NT2/D1 (cell line): Measurements from ENCODE around the gene MRPS2.
"Not testable (repeated sequence)": the region's sequence is repeated elsewhere in the genome, so short reads cannot be mapped to it uniquely, and the experiment has no call there.

Experiments
- DNase-seq: peaks from one replicate; pipeline ENCODE4 v3.0.0-alpha.2; 2011; ENCODE audit warnings: low read depth, low spot score
- H3K27me3 ChIP-seq: 2 replicates; pipeline ENCODE4 v1.6.0; 2011; ENCODE audit warnings: mild to moderate bottlenecking; ENCODE audit not compliant: insufficient read length, insufficient read depth
- H3K36me3 ChIP-seq: 2 replicates; pipeline ENCODE4 v1.6.1; 2011; ENCODE audit warnings: mild to moderate bottlenecking, low read length, mixed read lengths; ENCODE audit not compliant: insufficient read depth, insufficient read length
- H3K4me1 ChIP-seq: 2 replicates; pipeline ENCODE4 v1.5.1; 2011; ENCODE audit not compliant: insufficient read depth, insufficient read length
- H3K4me3 ChIP-seq: 2 replicates; pipeline ENCODE4 v1.5.1; 2011; ENCODE audit warnings: low read depth; ENCODE audit not compliant: insufficient read length
- H3K9ac ChIP-seq: 2 replicates; pipeline ENCODE4 v1.6.0; 2011; ENCODE audit warnings: low read depth; ENCODE audit not compliant: insufficient read length
- H3K9me3 ChIP-seq: 2 replicates; pipeline ENCODE4 v1.5.1; 2011; ENCODE audit warnings: mild to moderate bottlenecking, low read length; ENCODE audit not compliant: insufficient read depth
- SUZ12 ChIP-seq: IDR thresholded peaks from 2 replicates; pipeline ENCODE4 v1.6.1; 2011; ENCODE audit not compliant: insufficient read length, insufficient read depth; ENCODE audit errors: extremely low read depth
- YY1 ChIP-seq: IDR thresholded peaks from 2 replicates; pipeline ENCODE4 v1.6.1; 2011; ENCODE audit not compliant: insufficient read length, insufficient read depth
- ZNF274 ChIP-seq: IDR thresholded peaks from 2 replicates; pipeline ENCODE4 v1.6.1; 2011; ENCODE audit warnings: mild to moderate bottlenecking, low read depth, low read length

Gene MRPS2

DNA sequence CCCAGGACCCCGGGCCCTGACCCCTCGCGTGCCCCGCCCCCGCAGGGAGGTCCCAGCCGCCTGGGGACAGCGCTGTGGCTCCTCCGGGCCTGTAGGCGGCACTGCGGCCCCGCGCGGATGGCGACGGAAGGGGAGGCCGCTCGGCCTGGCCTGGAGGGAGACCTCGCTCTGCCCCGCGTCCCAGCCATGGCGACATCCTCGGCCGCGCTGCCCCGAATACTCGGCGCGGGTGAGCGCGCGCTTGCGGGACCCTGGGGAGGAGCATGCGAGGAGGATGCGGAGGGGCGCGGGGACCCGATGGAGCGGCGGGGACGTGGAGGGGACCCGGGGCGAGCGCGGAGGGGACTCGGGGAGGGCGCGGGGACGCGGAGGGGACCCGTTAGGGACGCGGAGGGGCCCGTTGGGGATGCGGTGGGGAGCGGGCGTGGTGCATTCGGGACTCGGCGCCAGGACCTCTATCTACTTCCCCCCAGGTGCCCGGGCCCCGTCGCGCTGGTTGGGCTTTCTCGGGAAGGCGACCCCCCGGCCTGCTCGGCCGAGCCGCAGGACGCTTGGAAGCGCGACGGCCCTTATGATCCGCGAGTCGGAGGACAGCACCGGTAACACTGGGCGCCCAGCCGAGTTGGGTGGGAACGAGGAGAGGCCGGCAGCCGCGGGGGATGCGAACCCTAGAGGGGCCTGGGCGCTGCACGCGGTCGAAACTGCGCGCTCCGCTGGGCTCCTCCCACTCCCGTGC lies at the start of gene MRPS2:
MRPS2 (plus strand) TSS at position 158 of the 736 bp plus-strand sequence; CDS start at position 187, 29 bp downstream.
- Histone ChIP-seq H3K9me3 (no peaks in the 10 kb centered on the region), H3K27me3 (no peaks in the 10 kb centered on the region), H3K36me3 (peaks cover 47% of the 10 kb centered on the region), H3K4me1 (peaks cover 29% of the 10 kb centered on the region), H3K4me3 (peak within 1 kb of the TSS; percentile 97), H3K9ac (peak within 1 kb of the TSS; percentile 97)
- TF ChIP-seq YY1 (peak; percentile 53), SUZ12 (no peak), ZNF274 (no peak)
- DNase-seq = peak; percentile 85

DNA sequence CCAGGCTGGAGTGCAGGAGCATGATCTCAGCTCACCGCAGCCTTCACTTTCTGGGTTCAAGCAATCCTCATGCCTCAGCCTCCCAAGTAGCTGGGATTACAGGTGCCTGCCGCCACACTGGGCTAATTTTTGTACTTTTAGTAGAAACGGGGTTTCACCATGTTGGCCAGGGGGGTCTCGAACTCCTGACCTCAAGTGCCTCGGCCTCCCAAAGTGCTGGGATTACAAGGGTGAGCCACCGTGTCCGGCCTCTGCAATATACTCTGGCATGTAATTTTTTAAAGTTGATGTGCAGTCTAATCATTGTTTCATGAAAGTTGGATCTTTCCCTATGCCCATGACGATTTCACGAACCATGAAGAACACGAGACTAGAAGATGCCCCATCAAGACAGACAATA lies 49.5 kb upstream of the MRPS2 start:
- H3K9ac ChIP-seq = no peak overlapping the region
- no peaks in the 10 kb centered on the region for H3K27me3 ChIP-seq
- H3K4me1 ChIP-seq = no peaks in the 10 kb centered on the region
- no peak for TF ChIP-seq YY1
- TF ChIP-seq SUZ12 = no peak
- no peak for TF ChIP-seq ZNF274
- peaks cover 10% of the 10 kb centered on the region for H3K9me3 ChIP-seq
- no peak overlapping the region for H3K4me3 ChIP-seq
- no peak for DNase-seq
- H3K36me3 ChIP-seq = no peaks in the 10 kb centered on the region

DNA sequence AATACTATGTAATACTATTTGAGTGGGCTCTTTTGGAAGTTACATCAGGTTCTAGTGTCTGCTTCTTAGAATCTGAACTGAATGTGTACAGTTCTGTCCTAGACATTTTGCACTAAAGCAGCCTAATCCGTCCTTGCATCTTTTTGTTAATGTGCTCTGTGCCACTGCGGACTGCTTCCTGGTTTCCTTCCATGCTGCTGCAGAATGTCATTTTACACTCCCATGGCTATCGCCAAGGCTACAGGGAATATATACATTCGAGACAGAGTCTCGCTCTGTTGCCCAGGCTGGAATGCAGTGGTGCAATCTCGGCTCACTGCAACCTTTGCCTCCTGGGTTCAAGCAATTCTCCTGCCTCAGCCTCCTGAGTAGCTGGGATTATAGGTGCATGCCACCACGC lies 48.6 kb upstream of the MRPS2 start:
- H3K27me3 ChIP-seq, H3K4me1 ChIP-seq, H3K4me3 ChIP-seq: not testable (repeated sequence)

DNA sequence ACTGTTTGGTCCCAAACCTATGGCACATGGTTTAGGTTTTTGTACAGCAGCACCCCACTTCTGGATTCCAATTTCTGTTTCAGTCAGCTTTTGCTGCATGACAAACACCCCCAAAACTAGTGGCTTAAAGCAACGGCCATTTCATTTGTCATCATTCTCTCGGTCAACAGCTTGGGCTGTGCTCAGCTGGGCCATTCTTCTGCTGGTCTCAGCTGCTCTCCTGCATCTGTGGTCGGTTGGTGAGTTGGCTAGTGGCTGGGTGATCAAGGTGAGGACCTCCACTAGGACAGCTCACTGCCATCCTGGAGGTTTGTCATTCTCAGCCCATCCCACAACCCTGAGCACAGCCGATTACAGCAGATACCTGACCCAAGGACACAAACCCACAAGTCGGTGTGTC lies 45.7 kb upstream of the MRPS2 start:
- no peak for DNase-seq
- H3K36me3 ChIP-seq = no peaks in the 10 kb centered on the region
- H3K4me1 ChIP-seq = no peaks in the 10 kb centered on the region
- no peak overlapping the region for H3K4me3 ChIP-seq
- no peak overlapping the region for H3K9ac ChIP-seq
- H3K9me3 ChIP-seq = peaks cover 10% of the 10 kb centered on the region
- no peaks in the 10 kb centered on the region for H3K27me3 ChIP-seq
- TF ChIP-seq YY1 (no peak), ZNF274 (no peak), SUZ12 (no peak)

More for the DNA sequence above, 48.6 kb upstream of the MRPS2 start:
- H3K36me3 ChIP-seq, H3K9me3 ChIP-seq, H3K9ac ChIP-seq, DNase-seq: not testable (repeated sequence)

DNA sequence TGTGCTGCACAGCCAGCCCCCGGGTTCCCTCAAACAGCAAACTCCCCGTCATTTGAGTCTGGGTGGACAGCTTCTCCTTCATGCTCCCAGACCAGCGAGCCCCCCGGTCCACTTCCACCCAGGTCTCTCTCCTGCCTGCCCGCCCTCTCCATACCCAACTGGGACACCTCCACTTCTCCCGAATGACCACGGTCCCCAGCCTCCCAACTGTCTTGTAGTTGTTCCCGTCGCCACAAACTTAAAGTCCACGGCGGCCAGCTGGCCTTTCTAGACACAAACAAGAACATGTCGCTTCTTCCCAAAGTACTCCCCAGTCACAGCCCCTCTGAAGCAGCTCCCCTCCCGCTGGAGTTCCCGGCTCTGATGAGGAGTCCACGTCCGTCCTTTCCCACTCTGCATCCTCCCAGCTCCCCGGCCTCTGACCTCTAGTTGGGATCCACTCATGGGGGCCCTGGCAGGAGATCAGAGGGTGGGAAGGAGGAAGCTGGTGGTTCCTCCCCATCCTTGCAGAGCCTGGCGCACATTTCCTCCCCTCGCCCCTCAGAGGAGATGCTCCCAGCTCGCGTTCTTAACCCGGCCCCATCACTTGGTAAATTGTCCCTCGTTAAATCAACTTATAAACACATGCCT lies 45.0 kb upstream of the MRPS2 start:
- Histone ChIP-seq H3K36me3 (no peaks in the 10 kb centered on the region), H3K27me3 (no peaks in the 10 kb centered on the region), H3K9me3 (peaks cover 10% of the 10 kb centered on the region), H3K9ac (no peak overlapping the region), H3K4me1 (no peaks in the 10 kb centered on the region), H3K4me3 (no peak overlapping the region)
- DNase-seq = no peak
- TF ChIP-seq YY1 (no peak), ZNF274 (no peak), SUZ12 (no peak)

DNA sequence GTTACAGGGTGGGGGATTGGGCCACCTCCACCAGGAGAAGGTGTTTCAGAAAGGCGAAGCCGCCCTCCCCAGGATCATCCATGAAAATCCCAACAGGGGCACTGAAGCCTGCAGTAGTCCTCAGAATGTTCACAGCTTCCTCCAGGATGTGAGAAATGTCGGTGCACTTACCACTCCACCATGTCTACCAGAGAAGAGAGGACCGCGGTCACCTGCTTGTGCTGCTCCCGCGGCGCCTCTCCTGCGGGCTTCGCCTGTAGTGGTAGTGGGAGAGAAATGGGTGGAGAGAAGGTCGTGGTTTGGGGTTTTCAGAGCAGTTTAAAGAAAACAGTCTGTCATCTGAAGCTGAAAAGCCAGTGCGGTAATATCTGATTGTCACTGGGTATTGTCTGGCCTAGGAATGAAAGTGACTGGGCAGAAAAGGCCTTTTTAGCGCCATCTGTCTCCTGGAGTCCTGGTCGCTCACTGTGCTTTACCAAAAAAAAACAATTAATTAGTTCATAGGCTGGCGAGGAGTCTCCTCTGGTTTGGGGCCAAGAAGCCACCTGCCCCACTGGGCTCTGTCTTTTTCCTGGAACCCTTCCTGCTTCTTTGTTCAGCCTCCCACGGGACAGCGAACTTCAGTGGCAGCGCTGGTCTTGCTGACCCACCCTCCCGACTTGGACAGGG lies 43.9 kb upstream of the MRPS2 start:
- TF ChIP-seq YY1 (no peak), SUZ12 (no peak), ZNF274 (no peak)
- no peaks in the 10 kb centered on the region for H3K4me1 ChIP-seq
- no peaks in the 10 kb centered on the region for H3K27me3 ChIP-seq
- H3K9ac ChIP-seq = no peak overlapping the region
- H3K9me3 ChIP-seq = peaks cover 10% of the 10 kb centered on the region
- no peaks in the 10 kb centered on the region for H3K36me3 ChIP-seq
- no peak overlapping the region for H3K4me3 ChIP-seq
- DNase-seq = no peak

DNA sequence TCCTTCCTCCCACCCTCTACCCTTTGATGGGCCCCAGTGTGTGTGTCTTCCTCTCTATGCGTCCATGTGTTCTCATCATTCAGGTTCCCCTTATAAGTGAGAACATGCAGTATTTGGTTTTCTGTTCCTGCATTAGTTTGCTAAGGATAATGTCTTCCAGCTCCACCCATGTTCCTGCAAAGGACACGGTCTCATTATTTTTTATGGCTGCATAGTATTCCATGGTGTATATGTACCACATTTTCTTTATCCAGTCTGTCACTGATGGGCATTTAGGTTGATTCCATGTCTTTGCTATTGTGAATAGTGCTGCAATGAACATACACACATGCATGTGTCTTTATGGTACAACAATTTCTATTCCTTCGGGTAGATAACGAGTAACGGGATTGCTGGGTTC lies 42.0 kb upstream of the MRPS2 start:
- not testable (repeated sequence) for DNase-seq, H3K4me3 ChIP-seq, H3K36me3 ChIP-seq, H3K4me1 ChIP-seq, H3K9ac ChIP-seq, H3K9me3 ChIP-seq, H3K27me3 ChIP-seq
